ENCODE measurements around the gene EMX2.

The EMX2 gene

GRCh38 chr10:117519879-117520278 lies 22.7 kb upstream of the EMX2 start:
- DNase-seq, result peak in 1 of 42 donors; percentile 2
- intact Hi-C loops (cut with DNase I), result no loop called here

- peak in 1 of 42 donors; percentile 6 for DNase-seq
- intact Hi-C loops (cut with DNase I), result no loop called here
Observed at GRCh38 chr10:117530791-117531190, 11.8 kb upstream of the EMX2 start.

GRCh38 chr10:117531371-117532002 lies 11.1 kb upstream of the EMX2 start:
- peak in 1 of 42 donors; percentile 20 for DNase-seq
- intact Hi-C loops (cut with DNase I), result no loop called here

GRCh38 chr10:117532003-117532385 lies 10.6 kb upstream of the EMX2 start:
- intact Hi-C loops (cut with DNase I), result no loop called here
- peak in 1 of 42 donors; percentile 9 for DNase-seq

GRCh38 chr10:117532451-117533107 lies 10.0 kb upstream of the EMX2 start:
- intact Hi-C loops (cut with DNase I), result no loop called here
- peak in 1 of 42 donors; percentile 19 for DNase-seq

- intact Hi-C loops (cut with DNase I), result no loop called here
- no peak for DNase-seq
Observed at GRCh38 chr10:117533507-117534281, 8.9 kb upstream of the EMX2 start.

- intact Hi-C loops (cut with DNase I), result no loop called here
- DNase-seq, result peak in 3 of 42 donors; percentile 2 to 35 (median 21)
Observed at GRCh38 chr10:117534321-117535297, 7.9 kb upstream of the EMX2 start.

GRCh38 chr10:117535298-117536071 lies 7.1 kb upstream of the EMX2 start:
- DNase-seq, result peak in 4 of 42 donors; percentile 4 to 45 (median 38)
- intact Hi-C loops (cut with DNase I), result no loop called here

- intact Hi-C loops (cut with DNase I), result no loop called here
- peak in 2 of 42 donors; percentile 33 to 39 for DNase-seq
Observed at GRCh38 chr10:117536072-117536865, 6.3 kb upstream of the EMX2 start.

GRCh38 chr10:117536866-117537435 lies 5.6 kb upstream of the EMX2 start:
- DNase-seq, result peak in 2 of 42 donors; percentile 31 to 41
- intact Hi-C loops (cut with DNase I), result no loop called here

- intact Hi-C loops (cut with DNase I), result no loop called here
- peak in 9 of 42 donors; percentile 20 to 64 (median 53) for DNase-seq
Observed at GRCh38 chr10:117537436-117537903, 5.1 kb upstream of the EMX2 start.

- DNase-seq, result peak in 3 of 42 donors; percentile 4 to 39 (median 16)
- intact Hi-C loops (cut with DNase I), result no loop called here
Observed at GRCh38 chr10:117537904-117538524, 4.5 kb upstream of the EMX2 start.

- intact Hi-C loops (cut with DNase I), result no loop called here
- DNase-seq, result peak in 3 of 42 donors; percentile 7 to 42 (median 30)
Observed at GRCh38 chr10:117539361-117539773, 3.2 kb upstream of the EMX2 start.

- intact Hi-C loops (cut with DNase I), result no loop called here
- DNase-seq, result peak in 3 of 42 donors; percentile 8 to 36 (median 23)
Observed at GRCh38 chr10:117539903-117540639, 2.5 kb upstream of the EMX2 start.

- peak in 2 of 42 donors; percentile 8 to 20 for DNase-seq
- intact Hi-C loops (cut with DNase I), result no loop called here
Observed at GRCh38 chr10:117540640-117541404, 1.7 kb upstream of the EMX2 start.

Data from head of caudate nucleus (tissue), 42 donors.